GM12864 (cell line): ENCODE data around the gene MSN.

Experiments
- DNase-seq: peaks from one replicate; pipeline ENCODE4 v3.0.0-alpha.2; 2011; ENCODE audit warnings: low read depth
- H3K4me3 ChIP-seq: 2 replicates; pipeline ENCODE4 v1.5.1; 2011; ENCODE audit warnings: mild to moderate bottlenecking, low read depth, low read length, control low read depth
- CTCF ChIP-seq: IDR thresholded peaks from 2 replicates; pipeline ENCODE4 v1.5.1; 2011; ENCODE audit warnings: low read depth, mild to moderate bottlenecking, moderate library complexity, low read length, control low read depth, inconsistent platforms; ENCODE audit errors: missing control alignments

The MSN gene

GRCh38 chrX:65697915-65698796 lies 30.7 kb downstream of the MSN start:
- no peak for TF ChIP-seq CTCF
- peak; percentile 84 for DNase-seq
- H3K4me3 ChIP-seq: peak overlapping the region; percentile 19

- no peak for TF ChIP-seq CTCF
- DNase-seq: no peak
- no peak overlapping the region for H3K4me3 ChIP-seq
These were observed 35.5 kb downstream of the MSN start for GRCh38 chrX:65702956-65703355.

GRCh38 chrX:65705439-65705838 lies 38.0 kb downstream of the MSN start:
- DNase-seq: no peak
- no peak overlapping the region for H3K4me3 ChIP-seq
- TF ChIP-seq CTCF: no peak

GRCh38 chrX:65706041-65706828 lies 38.8 kb downstream of the MSN start:
- TF ChIP-seq CTCF: no peak
- no peak overlapping the region for H3K4me3 ChIP-seq
- DNase-seq: no peak

GRCh38 chrX:65707151-65707550 lies 39.7 kb downstream of the MSN start:
- H3K4me3 ChIP-seq: no peak overlapping the region
- TF ChIP-seq CTCF: no peak
- DNase-seq: no peak

- no peak for TF ChIP-seq CTCF
- DNase-seq: no peak
- H3K4me3 ChIP-seq: no peak overlapping the region
These were observed 44.8 kb downstream of the MSN start for GRCh38 chrX:65712005-65712806.
